AG09319 (cell line): Measurements from ENCODE around the gene HAUS7.
A peak's percentile ranks its signal among the peaks of the same experiment; 100 is the strongest.

ENCODE experiments used
- DNase-seq: peaks from one replicate; pipeline ENCODE4 v3.0.0-alpha.2; 2010; ENCODE audit warnings: low read depth; ENCODE audit errors: extremely low read depth
- TF ChIP-seq, protein P1 (sequence below): IDR thresholded peaks from 2 replicates; pipeline ENCODE4 v1.5.1; 2011; ENCODE audit warnings: low read depth, mild to moderate bottlenecking, inconsistent platforms, low read length, moderate library complexity

Gene HAUS7

DNA sequence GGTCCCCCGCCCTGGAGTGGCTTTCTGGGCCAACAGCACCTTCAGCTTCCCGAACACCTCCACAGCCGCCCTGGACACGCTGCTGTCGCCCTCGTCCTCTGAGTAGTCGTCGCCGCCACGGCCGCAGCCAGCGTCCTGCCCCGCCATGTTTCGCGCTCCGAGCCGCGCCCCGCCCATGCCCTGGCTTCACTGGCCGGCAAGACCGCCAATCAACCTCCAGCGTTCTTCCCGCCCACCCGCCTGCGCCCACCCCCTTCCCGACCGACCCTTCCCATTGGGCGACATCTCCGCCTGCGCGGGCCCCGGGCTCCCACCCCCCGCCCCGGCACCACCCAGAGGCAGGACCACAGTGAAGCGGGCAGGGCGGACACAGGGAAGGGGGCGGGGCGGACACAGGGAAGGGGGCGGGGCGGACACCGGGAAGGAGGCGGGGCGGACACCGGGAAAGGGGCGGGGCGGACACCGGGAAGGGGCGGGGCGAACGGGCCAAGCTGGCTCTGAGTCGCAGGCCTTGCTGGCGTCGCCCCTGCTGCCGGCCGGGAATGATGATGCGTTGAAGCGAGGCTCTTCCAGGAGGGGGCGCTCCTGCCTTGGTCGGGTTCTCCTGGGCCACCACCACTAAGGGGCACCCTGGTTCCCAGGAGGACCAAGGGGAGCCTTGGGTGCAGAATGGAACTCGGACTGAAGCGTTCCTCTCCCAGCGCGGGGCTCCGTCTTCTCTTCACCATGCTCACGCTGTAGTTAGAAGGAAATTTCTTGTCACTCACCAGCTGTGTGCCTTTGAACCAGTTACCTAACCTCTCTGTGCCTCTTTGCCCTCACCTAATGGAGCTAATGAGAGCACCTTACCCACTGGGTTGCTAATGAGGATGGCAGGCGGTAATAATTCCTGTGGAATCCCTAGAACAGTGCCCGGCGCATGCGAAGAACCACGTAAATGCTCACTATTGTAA, at the start of gene HAUS7:
TSS of gene HAUS7 (minus strand) at position 166 of the 953 bp plus-strand sequence. CDS start at position 147, 19 bp downstream.
- peak; percentile 77 for DNase-seq
- TF ChIP-seq, protein P1, sequence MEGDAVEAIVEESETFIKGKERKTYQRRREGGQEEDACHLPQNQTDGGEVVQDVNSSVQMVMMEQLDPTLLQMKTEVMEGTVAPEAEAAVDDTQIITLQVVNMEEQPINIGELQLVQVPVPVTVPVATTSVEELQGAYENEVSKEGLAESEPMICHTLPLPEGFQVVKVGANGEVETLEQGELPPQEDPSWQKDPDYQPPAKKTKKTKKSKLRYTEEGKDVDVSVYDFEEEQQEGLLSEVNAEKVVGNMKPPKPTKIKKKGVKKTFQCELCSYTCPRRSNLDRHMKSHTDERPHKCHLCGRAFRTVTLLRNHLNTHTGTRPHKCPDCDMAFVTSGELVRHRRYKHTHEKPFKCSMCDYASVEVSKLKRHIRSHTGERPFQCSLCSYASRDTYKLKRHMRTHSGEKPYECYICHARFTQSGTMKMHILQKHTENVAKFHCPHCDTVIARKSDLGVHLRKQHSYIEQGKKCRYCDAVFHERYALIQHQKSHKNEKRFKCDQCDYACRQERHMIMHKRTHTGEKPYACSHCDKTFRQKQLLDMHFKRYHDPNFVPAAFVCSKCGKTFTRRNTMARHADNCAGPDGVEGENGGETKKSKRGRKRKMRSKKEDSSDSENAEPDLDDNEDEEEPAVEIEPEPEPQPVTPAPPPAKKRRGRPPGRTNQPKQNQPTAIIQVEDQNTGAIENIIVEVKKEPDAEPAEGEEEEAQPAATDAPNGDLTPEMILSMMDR, result peak; percentile 69

DNA sequence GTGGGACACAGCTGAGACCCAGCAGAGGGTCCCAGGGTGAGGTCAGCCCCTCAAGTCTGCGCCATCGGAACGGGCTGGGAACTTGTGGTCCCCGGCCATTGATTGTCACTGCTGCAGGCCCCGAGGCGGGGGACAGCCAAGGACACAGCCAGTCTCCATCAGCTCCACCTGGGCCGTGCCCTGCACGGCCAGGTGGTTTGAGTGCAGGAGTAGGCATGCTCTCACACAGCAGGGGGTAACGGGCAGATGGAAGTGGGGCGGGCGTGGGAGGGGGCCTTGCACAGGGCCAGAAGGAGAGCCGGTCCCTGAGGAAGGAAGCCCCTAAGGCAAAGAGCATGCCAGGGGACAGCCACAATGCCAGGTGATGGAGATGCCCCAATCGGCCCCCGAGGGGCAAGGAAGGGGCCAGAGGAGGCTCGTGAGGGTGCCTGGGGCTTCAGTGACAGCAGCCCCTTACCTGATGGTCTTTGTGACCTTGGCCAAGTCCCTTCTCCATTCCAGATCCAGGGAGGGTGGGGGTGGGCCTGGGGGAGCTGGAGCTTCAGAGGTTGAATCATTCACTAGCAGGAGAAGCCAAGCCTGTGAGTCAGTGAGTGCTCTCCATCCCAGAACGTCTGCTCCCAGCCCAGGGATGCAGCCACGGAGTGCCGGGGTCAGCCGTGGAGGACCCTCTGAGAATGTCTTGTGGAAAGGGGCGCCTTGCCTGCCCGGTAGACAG, 49.4 kb upstream of the HAUS7 start:
- DNase-seq, result no peak
- TF ChIP-seq, protein P1, result no peak

DNA sequence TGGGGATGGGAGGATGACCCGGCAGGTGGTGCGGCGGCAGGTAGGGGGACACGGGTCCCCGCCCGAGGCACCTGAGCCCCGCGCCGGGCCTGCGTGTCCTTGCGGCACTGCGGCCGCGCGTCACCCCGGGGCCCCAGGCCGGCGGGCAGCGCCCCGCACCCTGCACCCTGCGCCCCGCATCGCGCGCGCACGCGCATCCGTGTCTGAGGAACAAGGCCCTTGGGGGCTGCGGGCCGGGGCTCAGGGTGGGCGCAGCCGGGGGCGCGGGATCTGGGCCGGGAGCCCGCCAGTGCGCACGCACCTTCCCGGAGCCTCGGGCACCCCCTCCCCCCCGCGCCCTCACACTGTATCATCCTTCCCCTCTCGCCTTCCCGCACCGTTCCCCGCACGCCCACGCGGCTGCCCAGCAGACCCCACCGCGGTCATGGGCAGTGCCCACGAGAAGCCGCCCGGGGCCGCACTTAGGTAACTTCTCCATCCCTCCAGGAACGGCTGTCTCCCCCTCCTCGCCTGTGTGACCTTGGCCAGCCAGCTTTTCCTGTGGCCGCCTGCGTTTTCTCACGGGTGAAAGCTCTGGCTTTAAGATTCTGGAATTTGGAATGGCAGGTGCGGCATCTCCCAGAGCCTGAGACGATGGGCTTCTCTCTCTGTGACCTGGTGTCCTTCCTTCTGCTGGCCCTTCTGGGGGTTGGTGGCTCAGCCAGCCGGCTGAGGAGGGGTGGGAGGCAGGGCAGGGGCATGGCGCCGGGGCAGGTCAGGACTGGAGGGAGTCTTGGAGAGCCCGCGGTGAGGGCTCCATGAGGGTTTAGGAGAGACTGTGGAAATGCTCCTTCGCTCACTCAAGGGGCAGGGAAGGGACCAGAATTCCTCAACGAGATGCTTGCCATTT, 47.8 kb upstream of the HAUS7 start:
- no peak for DNase-seq
- TF ChIP-seq, protein P1, result no peak

DNA sequence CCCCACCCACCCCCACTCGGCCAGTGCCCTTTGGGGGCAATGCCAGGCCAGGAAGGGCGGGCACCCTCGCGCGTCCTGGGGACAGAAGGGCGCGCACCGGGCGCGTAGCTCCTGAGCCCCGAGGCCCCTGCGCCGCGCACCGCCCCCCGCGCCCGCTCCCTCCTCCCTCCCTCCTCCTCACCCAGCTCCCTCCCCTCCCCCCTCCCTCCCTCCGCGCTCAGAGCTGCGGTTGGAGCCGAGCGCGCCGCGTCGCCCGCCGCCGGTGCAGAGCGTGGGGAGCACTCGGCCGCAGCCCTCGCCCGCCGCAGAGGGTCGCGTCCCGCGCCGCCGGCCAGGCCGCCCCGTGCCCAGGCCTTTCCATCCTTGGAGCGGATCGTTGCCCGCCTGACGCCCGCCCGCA, 47.0 kb upstream of the HAUS7 start, which contains the start of gene ATP2B3:
TSS of gene ATP2B3 (plus strand) at position 220 of the 400 bp plus-strand sequence. CDS start 18,606 bp downstream, outside the sequence.
- no peak for DNase-seq
- TF ChIP-seq, protein P1, result no peak

DNA sequence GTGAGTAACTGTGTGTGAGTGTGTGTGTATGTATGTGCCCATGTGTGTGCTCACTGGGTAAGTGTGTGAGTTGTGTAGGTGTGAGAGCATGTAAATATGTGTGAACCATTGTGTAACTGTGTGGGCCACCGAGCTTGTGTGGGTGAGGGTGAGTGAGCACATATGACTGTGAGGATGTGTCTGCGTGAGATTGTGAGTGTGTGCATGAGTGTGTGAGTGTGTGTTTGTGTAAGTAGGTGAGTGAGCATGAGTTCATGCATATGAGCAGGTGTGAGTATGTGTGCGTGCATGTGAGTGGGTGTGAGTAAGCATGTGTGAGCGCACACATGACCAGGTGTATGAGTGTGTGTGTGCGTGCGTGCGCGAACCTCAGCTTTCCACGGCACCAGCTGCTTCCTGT, 45.7 kb upstream of the HAUS7 start:
- DNase-seq, result no peak
- TF ChIP-seq, protein P1, result no peak

DNA sequence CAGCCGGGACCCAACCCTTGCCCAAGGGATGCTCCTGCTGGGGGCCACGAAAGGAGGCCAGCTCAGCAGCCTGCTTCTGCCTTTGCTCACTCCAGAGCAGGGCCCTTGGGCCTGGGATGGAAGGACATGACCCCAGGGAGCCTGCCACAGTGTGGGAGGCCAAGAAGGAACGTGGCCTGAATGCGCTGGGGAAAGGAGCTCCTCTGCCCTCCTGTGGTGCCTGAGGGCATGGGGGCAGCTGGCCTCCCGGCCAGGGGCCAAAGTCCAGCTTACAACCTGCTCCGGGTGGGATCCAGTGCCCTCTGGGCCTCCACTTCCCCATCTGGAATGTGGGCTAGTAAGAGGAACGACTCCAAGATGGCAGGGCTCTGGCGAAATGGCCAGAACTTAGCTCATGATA, 45.1 kb upstream of the HAUS7 start:
- TF ChIP-seq, protein P1, result no peak
- DNase-seq, result no peak
